Neural progenitor cell (in vitro differentiated cells): Measurements from ENCODE around the gene SMPDL3A. TPM values are rescaled to one million over a fixed set of nuclear protein-coding genes. Genes with fewer than 3 reads are reported as not detected.
A peak's percentile ranks its signal among the peaks of the same experiment; 100 is the strongest.

Experiments
- DNase-seq: peaks from one replicate; pipeline ENCODE4 v3.0.0-alpha.2; 2016; ENCODE audit warnings: low spot score
- H2AFZ ChIP-seq: fragments of 200-600 bp; sonication (generic); replicated peaks from 2 replicates; pipeline ENCODE4 v1.6.1; 2016; ENCODE audit warnings: antibody characterized with exemption
- H3F3A ChIP-seq: fragments of 200-600 bp; sonication (generic); 2 replicates; pipeline ENCODE4 v1.6.1; 2016; ENCODE audit warnings: antibody characterized with exemption, low read depth
- H3K27ac ChIP-seq: fragments of 200-600 bp; sonication (generic); 2 replicates; pipeline ENCODE4 v1.5.1; 2016; ENCODE audit warnings: mild to moderate bottlenecking
- H3K27me3 ChIP-seq: fragments of 200-600 bp; sonication (generic); 2 replicates; pipeline ENCODE4 v1.6.1; 2016; ENCODE audit warnings: mild to moderate bottlenecking, moderate library complexity
- H3K36me3 ChIP-seq: fragments of 200-600 bp; sonication (generic); 2 replicates; pipeline ENCODE4 v1.5.1; 2016
- H3K4me1 ChIP-seq: fragments of 200-600 bp; sonication (generic); 2 replicates; pipeline ENCODE4 v1.6.1; 2016; ENCODE audit warnings: mixed run types
- H3K4me2 ChIP-seq: fragments of 200-600 bp; sonication (generic); 2 replicates; pipeline ENCODE4 v1.6.1; 2016
- H3K4me3 ChIP-seq: fragments of 200-600 bp; sonication (generic); 2 replicates; pipeline ENCODE4 v1.5.1; 2016
- H3K79me2 ChIP-seq: fragments of 200-600 bp; sonication (generic); 2 replicates; pipeline ENCODE4 v1.6.1; 2016; ENCODE audit warnings: low read depth
- H3K9ac ChIP-seq: fragments of 200-600 bp; sonication (generic); 2 replicates; pipeline ENCODE4 v1.6.1; 2016
- H3K9me3 ChIP-seq: fragments of 200-600 bp; sonication (generic); 2 replicates; pipeline ENCODE4 v1.5.1; 2016; ENCODE audit warnings: low read depth
- H4K20me1 ChIP-seq: fragments of 200-600 bp; sonication (generic); 2 replicates; pipeline ENCODE4 v1.6.1; 2016; ENCODE audit warnings: low read depth
- H3K27ac Mint-ChIP-seq: 3 replicates; pipeline ENCODE4 v1.8.0; 2021; ENCODE audit warnings: mixed read lengths
- H3K27me3 Mint-ChIP-seq: 2 replicates; pipeline ENCODE4 v1.8.0; 2022; ENCODE audit warnings: low read depth, mild to moderate bottlenecking, inconsistent platforms, moderate library complexity, mixed read lengths; ENCODE audit not compliant: insufficient read depth
- H3K36me3 Mint-ChIP-seq: 3 replicates; pipeline ENCODE4 v1.8.0; 2021; ENCODE audit warnings: mixed read lengths
- H3K4me1 Mint-ChIP-seq: 3 replicates; pipeline ENCODE4 v1.8.0; 2021; ENCODE audit warnings: mixed read lengths
- H3K4me3 Mint-ChIP-seq: 3 replicates; pipeline ENCODE4 v1.8.0; 2021; ENCODE audit warnings: mild to moderate bottlenecking, moderate library complexity, mixed read lengths
- H3K9me3 Mint-ChIP-seq: 3 replicates; pipeline ENCODE4 v1.8.0; 2020; ENCODE audit warnings: mixed read lengths
- EZH2 ChIP-seq: fragments of 200-600 bp; sonication (generic); IDR thresholded peaks from 2 replicates; pipeline ENCODE4 v1.6.1; 2017; ENCODE audit warnings: antibody characterized with exemption, mild to moderate bottlenecking, moderate library complexity
- EZH2phosphoT487 ChIP-seq: fragments of 200-600 bp; sonication (generic); IDR thresholded peaks from 2 replicates; pipeline ENCODE4 v1.6.1; 2017; ENCODE audit warnings: antibody characterized with exemption
- total RNA-seq: library from RNA; depleted of rRNA; stranded (reverse); fragments of >200 nt; gene quantifications from 2 replicates; pipeline ENCODE4 v1.2.3, GENCODE V29; 2015; ENCODE audit warnings: low replicate concordance
- TF ChIP-seq, protein P1 (sequence below): fragments of 200-600 bp; sonication (generic); IDR thresholded peaks from 2 replicates; pipeline ENCODE4 v1.5.1; 2017; ENCODE audit warnings: antibody characterized with exemption, mild to moderate bottlenecking

SMPDL3A gene
- total RNA-seq, 1 donor from 2014 or later, result 2.0 TPM

DNA sequence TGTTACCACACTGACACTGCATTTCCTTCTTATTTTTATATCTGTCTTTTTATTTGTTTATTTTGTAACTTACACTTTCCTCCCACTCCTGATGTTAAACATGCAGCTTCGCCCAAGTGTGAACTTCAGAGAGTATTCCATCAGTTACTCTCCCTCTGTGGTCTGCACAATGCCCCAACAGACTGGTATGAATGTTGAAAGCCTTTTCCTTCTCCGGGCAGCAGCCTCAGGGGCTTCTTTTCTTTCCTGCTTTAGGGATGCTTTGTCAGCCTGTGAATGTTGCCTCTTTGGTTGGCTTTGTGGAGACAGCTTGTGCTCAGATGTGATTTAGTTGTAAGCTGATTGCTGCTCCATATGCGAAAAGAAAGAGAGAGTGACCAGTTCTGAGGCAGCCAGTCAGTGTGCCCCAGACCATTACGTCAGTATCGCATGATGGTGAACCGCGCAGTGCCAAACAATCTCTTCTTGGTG is 44.0 kb downstream of the SMPDL3A start:
- no peak overlapping the region for H3K27ac Mint-ChIP-seq

DNA sequence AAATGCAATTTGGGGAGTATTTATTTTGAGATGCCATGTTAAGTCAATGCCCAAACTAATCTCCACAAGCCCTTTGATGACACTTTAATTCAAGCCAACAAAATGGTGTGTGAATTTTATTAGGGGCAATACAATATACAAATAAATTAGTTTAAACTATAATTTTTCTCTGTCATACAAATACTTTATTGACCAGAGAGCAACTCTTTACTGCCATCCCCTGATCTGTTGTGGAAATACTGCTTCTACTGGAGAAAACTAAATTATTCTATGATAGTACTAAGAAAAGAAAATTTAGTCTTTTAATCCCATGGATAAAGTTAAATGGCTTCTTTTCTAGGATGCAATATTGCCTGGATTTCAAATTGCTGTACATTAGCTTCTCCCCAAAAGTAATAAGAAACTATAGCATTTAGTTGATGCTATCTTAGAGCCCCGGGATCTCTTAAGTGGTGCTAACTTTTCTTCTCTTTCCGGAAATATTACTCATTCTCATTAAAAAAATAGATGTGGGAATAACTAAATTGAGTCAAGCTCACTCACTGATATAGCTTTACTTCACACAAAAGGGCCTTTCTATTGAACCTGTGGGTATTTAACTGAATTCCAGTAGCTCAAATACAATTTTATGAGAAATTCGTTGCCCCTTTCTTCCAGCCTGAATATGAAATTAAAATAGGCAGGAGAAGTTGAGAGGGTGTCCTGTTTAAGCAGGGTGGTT is 49.2 kb downstream of the SMPDL3A start:
- peaks cover 5% of the 10 kb centered on the region for H3F3A ChIP-seq

More for the DNA sequence above, 44.0 kb downstream of the SMPDL3A start:
- no peaks in the 10 kb centered on the region for H3K36me3 Mint-ChIP-seq
- no peaks in the 10 kb centered on the region for H3K36me3 ChIP-seq
- peak; percentile 80 for DNase-seq
- H3K79me2 ChIP-seq, result no peaks in the 10 kb centered on the region
- H3K4me3 ChIP-seq, result no peak overlapping the region
- peaks cover 4% of the 10 kb centered on the region for H3K27me3 Mint-ChIP-seq
- no peak for TF ChIP-seq EZH2phosphoT487
- H3F3A ChIP-seq, result peaks cover 9% of the 10 kb centered on the region
- peak overlapping the region; percentile 20 for H3K4me2 ChIP-seq
- H3K4me3 Mint-ChIP-seq, result no peak overlapping the region
- no peak overlapping the region for H3K9ac ChIP-seq
- H3K9me3 Mint-ChIP-seq, result no peaks in the 10 kb centered on the region
- H3K27ac ChIP-seq, result peak overlapping the region; percentile 58
- peaks cover 11% of the 10 kb centered on the region for H3K4me1 Mint-ChIP-seq
- no peaks in the 10 kb centered on the region for H3K27me3 ChIP-seq
- peaks cover 15% of the 10 kb centered on the region for H3K4me1 ChIP-seq
- no peak overlapping the region for H2AFZ ChIP-seq
- no peaks in the 10 kb centered on the region for H4K20me1 ChIP-seq
- no peaks in the 10 kb centered on the region for H3K9me3 ChIP-seq

DNA sequence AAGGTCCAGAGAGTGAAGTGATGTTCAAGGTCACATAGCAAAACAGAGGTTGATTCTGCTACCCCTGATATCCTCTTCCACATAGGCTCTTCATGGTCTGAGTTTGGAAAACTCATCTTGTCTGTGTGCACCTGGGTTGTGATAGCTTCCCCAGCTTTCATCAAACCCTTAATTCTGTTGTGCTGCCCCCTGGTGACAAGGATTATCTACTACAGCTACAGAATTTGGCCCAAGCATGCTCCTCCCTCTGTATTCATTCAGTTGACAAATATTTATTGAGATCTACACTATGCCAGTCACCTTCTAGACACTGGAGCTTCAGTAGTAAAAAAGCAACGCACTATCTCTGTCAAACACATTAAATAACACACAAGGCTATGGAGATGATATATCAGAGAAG is 50.4 kb downstream of the SMPDL3A start:
- Mint-ChIP-seq H3K9me3 (no peaks in the 10 kb centered on the region), H3K4me3 (no peak overlapping the region), H3K36me3 (no peaks in the 10 kb centered on the region), H3K27me3 (peaks cover 2% of the 10 kb centered on the region), H3K27ac (peak overlapping the region; percentile 30), H3K4me1 (no peaks in the 10 kb centered on the region)
- H2AFZ ChIP-seq, result no peak overlapping the region
- H4K20me1 ChIP-seq, result no peaks in the 10 kb centered on the region
- no peak for TF ChIP-seq EZH2phosphoT487
- TF ChIP-seq, protein P1, sequence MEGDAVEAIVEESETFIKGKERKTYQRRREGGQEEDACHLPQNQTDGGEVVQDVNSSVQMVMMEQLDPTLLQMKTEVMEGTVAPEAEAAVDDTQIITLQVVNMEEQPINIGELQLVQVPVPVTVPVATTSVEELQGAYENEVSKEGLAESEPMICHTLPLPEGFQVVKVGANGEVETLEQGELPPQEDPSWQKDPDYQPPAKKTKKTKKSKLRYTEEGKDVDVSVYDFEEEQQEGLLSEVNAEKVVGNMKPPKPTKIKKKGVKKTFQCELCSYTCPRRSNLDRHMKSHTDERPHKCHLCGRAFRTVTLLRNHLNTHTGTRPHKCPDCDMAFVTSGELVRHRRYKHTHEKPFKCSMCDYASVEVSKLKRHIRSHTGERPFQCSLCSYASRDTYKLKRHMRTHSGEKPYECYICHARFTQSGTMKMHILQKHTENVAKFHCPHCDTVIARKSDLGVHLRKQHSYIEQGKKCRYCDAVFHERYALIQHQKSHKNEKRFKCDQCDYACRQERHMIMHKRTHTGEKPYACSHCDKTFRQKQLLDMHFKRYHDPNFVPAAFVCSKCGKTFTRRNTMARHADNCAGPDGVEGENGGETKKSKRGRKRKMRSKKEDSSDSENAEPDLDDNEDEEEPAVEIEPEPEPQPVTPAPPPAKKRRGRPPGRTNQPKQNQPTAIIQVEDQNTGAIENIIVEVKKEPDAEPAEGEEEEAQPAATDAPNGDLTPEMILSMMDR, result peak; percentile 80
- no peaks in the 10 kb centered on the region for H3K27me3 ChIP-seq
- no peaks in the 10 kb centered on the region for H3K9me3 ChIP-seq
- no peaks in the 10 kb centered on the region for H3K79me2 ChIP-seq
- H3K4me2 ChIP-seq, result no peak overlapping the region
- H3K4me3 ChIP-seq, result no peak overlapping the region
- H3K9ac ChIP-seq, result no peak overlapping the region
- H3F3A ChIP-seq, result no peaks in the 10 kb centered on the region
- H3K27ac ChIP-seq, result no peak overlapping the region
- no peaks in the 10 kb centered on the region for H3K36me3 ChIP-seq
- H3K4me1 ChIP-seq, result no peaks in the 10 kb centered on the region
- DNase-seq, result peak; percentile 74

More for the DNA sequence above, 49.2 kb downstream of the SMPDL3A start:
- no peak for TF ChIP-seq EZH2phosphoT487
- TF ChIP-seq, protein P1, result peak; percentile 58
- TF ChIP-seq EZH2, result no peak
- H3K4me1 Mint-ChIP-seq, result peaks cover 2% of the 10 kb centered on the region
- H3K9me3 Mint-ChIP-seq, result no peaks in the 10 kb centered on the region
- DNase-seq, result no peak
- Histone ChIP-seq H2AFZ (no peak overlapping the region), H3K4me2 (no peak overlapping the region), H3K27me3 (no peaks in the 10 kb centered on the region), H3K4me3 (no peak overlapping the region), H3K9me3 (no peaks in the 10 kb centered on the region), H3K79me2 (no peaks in the 10 kb centered on the region), H3K36me3 (no peaks in the 10 kb centered on the region), H3K4me1 (peaks cover 9% of the 10 kb centered on the region), H3K27ac (no peak overlapping the region), H4K20me1 (no peaks in the 10 kb centered on the region), H3K9ac (no peak overlapping the region)
- no peaks in the 10 kb centered on the region for H3K36me3 Mint-ChIP-seq
- no peak overlapping the region for H3K4me3 Mint-ChIP-seq
- H3K27ac Mint-ChIP-seq, result no peak overlapping the region
- peaks cover 2% of the 10 kb centered on the region for H3K27me3 Mint-ChIP-seq

DNA sequence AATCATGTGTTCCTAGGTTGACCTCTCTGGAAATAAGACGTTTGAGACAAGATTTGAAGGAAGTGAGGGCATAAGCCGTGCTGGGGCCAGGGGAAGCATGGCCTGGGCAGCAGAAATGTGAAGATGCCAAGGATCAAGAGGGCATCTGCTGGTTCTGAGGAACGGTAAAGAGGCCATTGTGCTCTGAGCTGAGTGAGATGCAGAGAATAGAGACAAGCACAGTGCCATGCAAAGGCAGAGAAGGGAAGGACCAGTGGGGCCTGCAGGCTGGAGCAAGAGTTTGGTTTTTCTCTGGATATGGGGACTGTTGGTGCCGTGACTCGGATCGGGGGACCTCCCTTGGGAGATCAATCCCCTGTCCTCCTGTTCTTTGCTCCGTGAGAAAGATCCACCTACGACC is 50.8 kb downstream of the SMPDL3A start:
- Histone ChIP-seq H3K9me3 (no peaks in the 10 kb centered on the region), H3K27ac (no peak overlapping the region), H3K4me3 (no peak overlapping the region), H2AFZ (no peak overlapping the region), H3K79me2 (no peaks in the 10 kb centered on the region), H3K4me2 (no peak overlapping the region), H3K4me1 (no peaks in the 10 kb centered on the region), H3K36me3 (no peaks in the 10 kb centered on the region), H3F3A (no peaks in the 10 kb centered on the region), H4K20me1 (no peaks in the 10 kb centered on the region), H3K27me3 (no peaks in the 10 kb centered on the region), H3K9ac (no peak overlapping the region)
- no peaks in the 10 kb centered on the region for H3K4me1 Mint-ChIP-seq
- H3K36me3 Mint-ChIP-seq, result no peaks in the 10 kb centered on the region
- no peak overlapping the region for H3K4me3 Mint-ChIP-seq
- H3K9me3 Mint-ChIP-seq, result no peaks in the 10 kb centered on the region
- TF ChIP-seq EZH2phosphoT487 (no peak), EZH2 (no peak)
- TF ChIP-seq, protein P1, result no peak
- no peak for DNase-seq
- H3K27me3 Mint-ChIP-seq, result peaks cover 2% of the 10 kb centered on the region
- no peak overlapping the region for H3K27ac Mint-ChIP-seq
